ENCODE measurements around the gene HSFX2.
A peak's percentile ranks its signal among the peaks of the same experiment; 100 is the strongest.
"Not testable (repeated sequence)": the region's sequence is repeated elsewhere in the genome, so short reads cannot be mapped to it uniquely, and the experiment has no call there.

The HSFX2 gene

GRCh38 chrX:149595214-149595613, at the start of gene HSFX2:
TSS of gene HSFX2 (minus strand) at chrX:149595314. CDS start at chrX:149594700, 614 bp downstream.
- not testable (repeated sequence) for DNase-seq (ENCODE audit: low read depth)

GRCh38 chrX:149643496-149643895, 48.4 kb upstream of the HSFX2 start:
- no peak for DNase-seq (ENCODE audit: low read depth)

GRCh38 chrX:149641835-149642234, 46.7 kb upstream of the HSFX2 start:
- DNase-seq (ENCODE audit: low read depth): no peak

- DNase-seq (ENCODE audit: low read depth): no peak
Observed at GRCh38 chrX:149641432-149641831, 46.3 kb upstream of the HSFX2 start.

GRCh38 chrX:149639568-149639967, 44.5 kb upstream of the HSFX2 start:
- DNase-seq (ENCODE audit: low read depth): no peak

- DNase-seq (ENCODE audit: low read depth): peak; percentile 10
Observed at GRCh38 chrX:149638860-149639259, 43.7 kb upstream of the HSFX2 start.

- no peak for DNase-seq (ENCODE audit: low read depth)
Observed at GRCh38 chrX:149633511-149633910, 38.4 kb upstream of the HSFX2 start.

- DNase-seq (ENCODE audit: low read depth): peak; percentile 67
Observed at GRCh38 chrX:149631234-149632165, 36.4 kb upstream of the HSFX2 start, which contains the start of gene TMEM185A. TSS of gene TMEM185A (minus strand) at chrX:149631792. CDS start at chrX:149631580, 212 bp downstream.

- DNase-seq (ENCODE audit: low read depth): peak; percentile 56
Observed at GRCh38 chrX:149630681-149631233, 35.6 kb upstream of the HSFX2 start.

- no peak for DNase-seq (ENCODE audit: low read depth)
Observed at GRCh38 chrX:149629730-149630387, 34.7 kb upstream of the HSFX2 start.

- DNase-seq (ENCODE audit: low read depth): no peak
Observed at GRCh38 chrX:149628768-149629167, 33.7 kb upstream of the HSFX2 start.

- no peak for DNase-seq (ENCODE audit: low read depth)
Observed at GRCh38 chrX:149628280-149628679, 33.2 kb upstream of the HSFX2 start.

- not testable (repeated sequence) for DNase-seq (ENCODE audit: low read depth)
Observed at GRCh38 chrX:149626829-149627228, 31.7 kb upstream of the HSFX2 start.

- not testable (repeated sequence) for DNase-seq (ENCODE audit: low read depth)
Observed at GRCh38 chrX:149619662-149620061, 24.5 kb upstream of the HSFX2 start.

- DNase-seq (ENCODE audit: low read depth): no peak
Observed at GRCh38 chrX:149618871-149619270, 23.8 kb upstream of the HSFX2 start.

- no peak for DNase-seq (ENCODE audit: low read depth)
Observed at GRCh38 chrX:149611623-149612175, 16.6 kb upstream of the HSFX2 start.

GRCh38 chrX:149610511-149610910, 15.4 kb upstream of the HSFX2 start:
- DNase-seq (ENCODE audit: low read depth): no peak

- no peak for DNase-seq (ENCODE audit: low read depth)
Observed at GRCh38 chrX:149607699-149608098, 12.6 kb upstream of the HSFX2 start.

- DNase-seq (ENCODE audit: low read depth): peak; percentile 43
Observed at GRCh38 chrX:149605248-149605885, 10.3 kb upstream of the HSFX2 start.

- not testable (repeated sequence) for DNase-seq (ENCODE audit: low read depth)
Observed at GRCh38 chrX:149598603-149599002, 3.5 kb upstream of the HSFX2 start.

GRCh38 chrX:149595943-149596342, 829 bp upstream of the HSFX2 start:
- DNase-seq (ENCODE audit: low read depth): not testable (repeated sequence)

GRCh38 chrX:149590993-149591392, 4.1 kb downstream of the HSFX2 start:
- DNase-seq (ENCODE audit: low read depth): not testable (repeated sequence)

All from ELR (cell line).